ENCODE measurements around the gene ALOX15. TPM values are rescaled to one million over a fixed set of nuclear protein-coding genes. Genes with fewer than 3 reads are reported as not detected.

Gene ALOX15
- total RNA-seq, 1 experiment from 2014 or later, result 0.31 TPM

- no peak for TF ChIP-seq CTCF (conservative IDR thresholded peaks at IDR 0.05)
- no peak overlapping the region for H3K27ac Mint-ChIP-seq
- no peak overlapping the region for H2AK5ac ChIP-seq (ENCODE audit: insufficient read length, low read length)
- no CpG with 5 or more reads among the region's 7 CpGs for WGBS (ENCODE audit: extremely low coverage, insufficient read length, low lambda C conversion rate)
- H3K23me2 ChIP-seq (ENCODE audit: insufficient read length, low read depth, low read length, poor library complexity, severe bottlenecking), result no peaks in the 10 kb centered on the region
- no peak overlapping the region for H3K18ac ChIP-seq (ENCODE audit: insufficient read length, low read depth, low read length)
- no peaks in the 10 kb centered on the region for H3K79me1 ChIP-seq (ENCODE audit: insufficient read depth, low read depth, low read length, poor library complexity, severe bottlenecking)
- no peak overlapping the region for H2AFZ ChIP-seq (ENCODE audit: low read length)
- H2BK5ac ChIP-seq (ENCODE audit: insufficient read length, low read length), result no peak overlapping the region
- no peak overlapping the region for H3K27ac ChIP-seq (ENCODE audit: insufficient read length, low read depth, low read length)
- no peak overlapping the region for H3K4ac ChIP-seq (ENCODE audit: low read depth, low read length)
- no peaks in the 10 kb centered on the region for H3K27me3 ChIP-seq (ENCODE audit: insufficient read depth, low read length)
- no peak overlapping the region for H3K4me3 Mint-ChIP-seq
- H3K9ac ChIP-seq (ENCODE audit: extremely low read depth, insufficient read length, low read length), result no peak overlapping the region
- no peaks in the 10 kb centered on the region; the same call in 1 of the 2 replicates for H3K4me1 ChIP-seq (ENCODE audit: insufficient read depth, low read length)
- H2BK120ac ChIP-seq (ENCODE audit: low read depth, low read length, poor library complexity, severe bottlenecking), result no peak overlapping the region
- no peaks in the 10 kb centered on the region for H3K79me2 ChIP-seq (ENCODE audit: insufficient read depth, low read length)
- no peak overlapping the region for H3K56ac ChIP-seq (ENCODE audit: insufficient read length, low read depth, low read length)
- H3K23ac ChIP-seq (ENCODE audit: insufficient read length, low read depth, low read length), result no peak overlapping the region
- peaks cover 0 to 4% (median 0%) of the 10 kb centered on the region in 3 experiments; a peak in 1 of 7 replicates for H3K36me3 Mint-ChIP-seq (ENCODE audit: insufficient read depth in 1 of 3, low read depth in 3 of 3)
- peaks cover 0 to 2% of the 10 kb centered on the region in 2 experiments; a peak in 1 of 5 replicates for H3K9me3 Mint-ChIP-seq
- H3K9me3 ChIP-seq (ENCODE audit: control insufficient read depth, low read depth, low read length), result no peaks in the 10 kb centered on the region
- no peak overlapping the region for H3K4me2 ChIP-seq (ENCODE audit: insufficient read depth, insufficient read length, low read length)
- no peak overlapping the region for H4K8ac ChIP-seq (replicated peaks; ENCODE audit: insufficient read length, low read depth, low read length)
- no peaks in the 10 kb centered on the region for H4K20me1 ChIP-seq (ENCODE audit: control insufficient read depth, insufficient read depth, insufficient read length)
- H2BK12ac ChIP-seq (ENCODE audit: insufficient read length, low read depth, low read length), result no peak overlapping the region
- H3K4me1 Mint-ChIP-seq, result peaks cover 13 to 24% of the 10 kb centered on the region in 2 experiments
- no peak overlapping the region for H4K91ac ChIP-seq (ENCODE audit: insufficient read length, low read depth, low read length)
- H2BK20ac ChIP-seq (ENCODE audit: low read depth, low read length, poor library complexity, severe bottlenecking), result no peak overlapping the region
- H3K27me3 Mint-ChIP-seq (ENCODE audit: low read depth), result peaks cover 19% of the 10 kb centered on the region
- H3T11ph ChIP-seq (ENCODE audit: low read length), result no peak overlapping the region
- no peak overlapping the region for H4K5ac ChIP-seq (ENCODE audit: insufficient read length, low read depth, low read length)
- no peak for DNase-seq
- no peak overlapping the region for H3K14ac ChIP-seq (ENCODE audit: insufficient read depth, low read length)
- H2BK15ac ChIP-seq (ENCODE audit: low read depth, low read length), result no peak overlapping the region
Measured at GRCh38 chr17:4594406-4594805, 47.1 kb downstream of the ALOX15 start.
